Endometrial microvascular endothelial cells (primary cell): ENCODE data around the gene XPO1. TPM values are rescaled to one million over a fixed set of nuclear protein-coding genes. Genes with fewer than 3 reads are reported as not detected.
"Not testable (repeated sequence)": the region's sequence is repeated elsewhere in the genome, so short reads cannot be mapped to it uniquely, and the experiment has no call there.

Experiments
- in situ Hi-C: cut with HindIII; loops from 2 replicates; pipeline ENCODE4 v1.10.0; 2017; ENCODE audit warnings: low sequenced_read_pairs, low pct_unique_long_range_greater_than_20kb; ENCODE audit errors: inconsistent ontology term
- total RNA-seq: library from RNA; depleted of rRNA; stranded (reverse); fragments of >200 nt; gene quantifications from one replicate; pipeline ENCODE4 v1.2.3, GENCODE V29; 2015; ENCODE audit errors: inconsistent ontology term

Gene XPO1
- total RNA-seq, 1 donor from 2014 or later, result 160 TPM

- in situ Hi-C loops, result no loop called here
Observed at GRCh38 chr2:61470965-61471904, 66.9 kb downstream of the XPO1 start, which contains the start of gene USP34. USP34 (minus strand) TSS chr2:61471087; CDS start chr2:61470692, 395 bp downstream.

GRCh38 chr2:61470122-61470951 is 67.8 kb downstream of the XPO1 start:
- in situ Hi-C loops, result no loop called here

- in situ Hi-C loops, result no loop called here
Observed at GRCh38 chr2:61469424-61470121, 68.6 kb downstream of the XPO1 start.

- in situ Hi-C loops, result not testable (repeated sequence)
Observed at GRCh38 chr2:61468231-61468630, 69.9 kb downstream of the XPO1 start.

GRCh38 chr2:61465045-61465444 is 73.1 kb downstream of the XPO1 start:
- in situ Hi-C loops, result no loop called here

- in situ Hi-C loops, result no loop called here
Observed at GRCh38 chr2:61463769-61464475, 74.2 kb downstream of the XPO1 start.

GRCh38 chr2:61461404-61461803 is 76.8 kb downstream of the XPO1 start:
- in situ Hi-C loops, result no loop called here

- in situ Hi-C loops, result no loop called here
Observed at GRCh38 chr2:61460163-61460562, 78.0 kb downstream of the XPO1 start.

- in situ Hi-C loops, result no loop called here
Observed at GRCh38 chr2:61456746-61457420, 81.3 kb downstream of the XPO1 start.

GRCh38 chr2:61456070-61456745 is 81.9 kb downstream of the XPO1 start:
- in situ Hi-C loops, result no loop called here

- in situ Hi-C loops, result not testable (repeated sequence)
Observed at GRCh38 chr2:61454972-61455371, 83.2 kb downstream of the XPO1 start.

- in situ Hi-C loops, result no loop called here
Observed at GRCh38 chr2:61454383-61454782, 83.8 kb downstream of the XPO1 start.

- in situ Hi-C loops, result no loop called here
Observed at GRCh38 chr2:61452392-61452791, 85.8 kb downstream of the XPO1 start.

- in situ Hi-C loops, result no loop called here
Observed at GRCh38 chr2:61451178-61451577, 87.0 kb downstream of the XPO1 start.

- in situ Hi-C loops, result no loop called here
Observed at GRCh38 chr2:61450144-61450543, 88.0 kb downstream of the XPO1 start.

GRCh38 chr2:61448229-61448628 is 89.9 kb downstream of the XPO1 start:
- in situ Hi-C loops, result no loop called here

- in situ Hi-C loops, result not testable (repeated sequence)
Observed at GRCh38 chr2:61446971-61447370, 91.2 kb downstream of the XPO1 start.
